HG03439 (cell line): ENCODE results near the gene FZD8.

Source experiments
- ATAC-seq: cut with Tn5 transposase; IDR thresholded peaks from one replicate; pipeline ENCODE4 v1.9.1; 2021; ENCODE audit warnings: mild to moderate bottlenecking, moderate library complexity; ENCODE audit not compliant: unreplicated experiment

Gene FZD8

GRCh38 chr10:35607475-35608327, 34.4 kb downstream of the FZD8 start:
- no peak for ATAC-seq

GRCh38 chr10:35606430-35606829, 35.7 kb downstream of the FZD8 start:
- no peak for ATAC-seq

- no peak for ATAC-seq
Observed at GRCh38 chr10:35605191-35605590, 36.9 kb downstream of the FZD8 start, which contains the start of gene GJD4. Gene GJD4 (plus strand): TSS chr10:35605341. CDS start chr10:35605568, 227 bp downstream.

GRCh38 chr10:35600193-35600592, 41.9 kb downstream of the FZD8 start:
- no peak for ATAC-seq

- no peak for ATAC-seq
Observed at GRCh38 chr10:35598379-35598778, 43.7 kb downstream of the FZD8 start.

GRCh38 chr10:35595106-35595505, 47.0 kb downstream of the FZD8 start:
- no peak for ATAC-seq

- no peak for ATAC-seq
Observed at GRCh38 chr10:35594115-35595079, 47.7 kb downstream of the FZD8 start.

GRCh38 chr10:35592441-35592840, 49.7 kb downstream of the FZD8 start:
- no peak for ATAC-seq

GRCh38 chr10:35588836-35589235, 53.3 kb downstream of the FZD8 start:
- ATAC-seq, result no peak
